Smooth muscle cell (in vitro differentiated cells): ENCODE measurements around the gene CLEC16A. TPM values are rescaled to one million over a fixed set of nuclear protein-coding genes. Genes with fewer than 3 reads are reported as not detected.

Source experiments
- DNase-seq: peaks from one replicate; lab custom pipeline; 2025; ENCODE audit not compliant: unreplicated experiment; lab: John Stamatoyannopoulos, UW
- H2AFZ ChIP-seq: fragments of 200-600 bp; sonication (generic); 2 replicates; pipeline ENCODE4 v1.6.0; 2016; ENCODE audit warnings: antibody characterized with exemption, low read depth, mild to moderate bottlenecking
- H3F3A ChIP-seq: fragments of 200-600 bp; sonication (generic); 2 replicates; pipeline ENCODE4 v1.6.0; 2017; ENCODE audit warnings: antibody characterized with exemption, low read depth
- H3K27ac ChIP-seq: fragments of 200-600 bp; sonication (generic); 2 replicates; pipeline ENCODE4 v1.5.1; 2016; ENCODE audit warnings: low read depth, mild to moderate bottlenecking
- H3K27me3 ChIP-seq: fragments of 200-600 bp; sonication (generic); 2 replicates; pipeline ENCODE4 v1.6.1; 2016; ENCODE audit warnings: low read depth, mild to moderate bottlenecking
- H3K36me3 ChIP-seq: fragments of 200-600 bp; sonication (generic); 2 replicates; pipeline ENCODE4 v1.5.1; 2016; ENCODE audit warnings: low read depth
- H3K4me1 ChIP-seq: fragments of 200-600 bp; sonication (generic); 2 replicates; pipeline ENCODE4 v1.5.1; 2016; ENCODE audit warnings: low read depth
- H3K4me2 ChIP-seq: fragments of 200-600 bp; sonication (generic); 2 replicates; pipeline ENCODE4 v1.6.0; 2016; ENCODE audit warnings: mild to moderate bottlenecking
- H3K4me3 ChIP-seq: fragments of 200-600 bp; sonication (generic); 2 replicates; pipeline ENCODE4 v1.5.1; 2016; ENCODE audit warnings: mild to moderate bottlenecking
- H3K79me2 ChIP-seq: fragments of 200-600 bp; sonication (generic); 2 replicates; pipeline ENCODE4 v1.6.0; 2016; ENCODE audit warnings: low read depth, mild to moderate bottlenecking
- H3K9ac ChIP-seq: fragments of 200-600 bp; sonication (generic); 2 replicates; pipeline ENCODE4 v1.6.0; 2016; ENCODE audit warnings: low read depth
- H3K9me3 ChIP-seq: fragments of 200-600 bp; sonication (generic); replicated peaks from 2 replicates; pipeline ENCODE4 v1.5.1; 2016; ENCODE audit warnings: low read depth
- H4K20me1 ChIP-seq: fragments of 200-600 bp; sonication (generic); 2 replicates; pipeline ENCODE4 v1.6.0; 2016; ENCODE audit warnings: low read depth
- CTCF ChIP-seq: fragments of 200-600 bp; sonication (generic); IDR thresholded peaks from 2 replicates; pipeline ENCODE4 v1.5.1; 2017; ENCODE audit warnings: borderline replicate concordance, mild to moderate bottlenecking, antibody characterized with exemption; ENCODE audit not compliant: insufficient read depth, poor library complexity, severe bottlenecking
- WGBS: methylation state at CpG from one replicate; pipeline ENCODE4 v1.1.7; 2016; ENCODE audit warnings: low lambda C conversion rate; 5-methylcytosine and 5-hydroxymethylcytosine counted together
- polyA plus RNA-seq: library from polyadenylated mRNA; unstranded; fragments of >200 nt; fragmentation: Nextera tagmentation; extraction: Ambion mirVana; gene quantifications from 2 replicates; pipeline ENCODE4 v1.2.1, GENCODE V29; 2016
- total RNA-seq: library from RNA; depleted of rRNA; stranded (reverse); fragments of >200 nt; gene quantifications from 2 replicates; pipeline ENCODE4 v1.2.3, GENCODE V29; 2014

Gene CLEC16A
- total and polyA plus RNA-seq, 2 experiments from 2014 or later, result 12.6 to 16.2 TPM

DNA sequence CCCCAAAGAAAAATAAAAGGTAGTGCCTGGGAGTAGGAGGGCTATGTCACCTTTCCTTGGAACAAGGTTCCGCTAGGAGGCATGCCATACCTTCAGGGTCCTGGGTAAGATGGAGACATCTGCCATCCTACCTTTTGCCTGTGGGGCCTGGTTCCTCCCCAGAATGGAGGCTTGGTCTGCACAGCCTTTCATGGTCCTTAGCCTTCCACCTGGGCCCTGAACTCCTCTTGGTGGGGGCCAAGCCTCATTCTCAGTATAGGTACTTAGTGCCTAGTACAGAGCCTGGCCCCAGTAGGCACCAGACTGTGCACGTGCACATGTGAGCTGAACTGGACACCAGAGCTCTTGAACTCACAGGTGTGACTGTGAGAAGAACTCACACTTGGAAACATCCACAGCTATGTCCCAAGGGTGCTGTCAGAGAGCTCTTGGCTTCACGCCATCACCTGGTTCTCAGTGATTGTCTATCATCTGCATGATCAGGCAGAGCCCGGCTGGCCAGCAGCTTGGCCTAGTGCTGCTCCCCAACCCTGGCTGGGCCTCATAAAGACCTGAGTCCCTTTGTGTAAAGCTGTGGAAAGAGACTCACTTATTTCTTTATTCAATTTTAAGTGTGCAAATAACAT is 168.5 kb downstream of the CLEC16A start:
- WGBS, result 90% methylated on average over 4 of the region's 4 CpGs

DNA sequence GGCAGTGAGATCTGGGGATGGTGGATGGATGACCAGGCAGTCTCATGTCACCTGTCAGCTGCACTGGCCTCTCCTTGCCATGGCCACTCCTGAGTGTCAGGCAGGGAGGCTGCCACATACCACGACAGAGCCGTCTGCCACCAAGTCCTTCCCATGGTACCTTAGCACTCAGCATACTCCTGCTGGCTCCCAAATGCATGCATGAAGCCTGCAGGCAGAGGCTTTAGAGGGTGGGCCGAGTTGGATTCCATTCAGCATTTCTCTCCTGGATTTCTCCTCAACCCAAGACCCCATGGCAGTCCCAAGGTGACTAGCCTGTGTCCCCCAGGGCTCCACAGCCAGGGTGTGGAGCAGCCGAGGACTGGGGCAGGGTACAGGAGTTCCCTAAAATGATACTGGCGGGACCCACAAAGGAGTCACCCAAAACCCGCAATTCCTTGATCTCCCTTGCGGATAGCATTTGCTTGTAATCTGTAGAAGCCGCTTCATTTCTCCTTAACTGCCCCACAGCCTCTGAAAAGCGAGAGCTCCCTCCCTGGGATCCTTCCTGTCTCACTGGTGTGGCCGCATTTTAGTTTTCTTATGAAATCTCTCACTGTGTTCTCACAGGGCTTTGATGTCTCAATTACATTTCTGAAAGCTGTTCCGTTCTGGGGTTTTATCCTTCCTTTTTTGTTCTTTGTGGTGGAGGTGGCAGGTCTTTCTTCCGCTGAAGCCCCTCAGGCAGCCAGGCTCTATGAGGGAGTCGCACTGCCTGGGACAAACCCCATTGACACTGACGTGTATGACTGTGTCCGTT is 170.2 kb downstream of the CLEC16A start:
- Histone ChIP-seq H3K27me3 (no peaks in the 10 kb centered on the region), H3K36me3 (no peaks in the 10 kb centered on the region), H3K9ac (no peak overlapping the region), H3F3A (peaks cover 4% of the 10 kb centered on the region), H2AFZ (no peak overlapping the region), H3K27ac (no peak overlapping the region), H3K79me2 (no peaks in the 10 kb centered on the region), H3K4me2 (no peak overlapping the region), H3K4me3 (no peak overlapping the region), H3K4me1 (no peaks in the 10 kb centered on the region), H3K9me3 (peaks cover 4% of the 10 kb centered on the region), H4K20me1 (no peaks in the 10 kb centered on the region)
- WGBS, result 77% methylated on average over 15 of the region's 15 CpGs
- no peak for TF ChIP-seq CTCF
- DNase-seq, result no peak

More for the DNA sequence above, 168.5 kb downstream of the CLEC16A start:
- peaks cover 4% of the 10 kb centered on the region for H3F3A ChIP-seq
- no peak overlapping the region for H3K27ac ChIP-seq
- peaks cover 4% of the 10 kb centered on the region for H3K9me3 ChIP-seq
- no peak overlapping the region for H3K4me2 ChIP-seq
- no peaks in the 10 kb centered on the region for H3K4me1 ChIP-seq
- TF ChIP-seq CTCF, result no peak
- no peak overlapping the region for H3K4me3 ChIP-seq
- no peak overlapping the region for H3K9ac ChIP-seq
- no peak for DNase-seq
- H2AFZ ChIP-seq, result no peak overlapping the region
- H3K27me3 ChIP-seq, result no peaks in the 10 kb centered on the region
- no peaks in the 10 kb centered on the region for H3K79me2 ChIP-seq
- no peaks in the 10 kb centered on the region for H3K36me3 ChIP-seq
- no peaks in the 10 kb centered on the region for H4K20me1 ChIP-seq

DNA sequence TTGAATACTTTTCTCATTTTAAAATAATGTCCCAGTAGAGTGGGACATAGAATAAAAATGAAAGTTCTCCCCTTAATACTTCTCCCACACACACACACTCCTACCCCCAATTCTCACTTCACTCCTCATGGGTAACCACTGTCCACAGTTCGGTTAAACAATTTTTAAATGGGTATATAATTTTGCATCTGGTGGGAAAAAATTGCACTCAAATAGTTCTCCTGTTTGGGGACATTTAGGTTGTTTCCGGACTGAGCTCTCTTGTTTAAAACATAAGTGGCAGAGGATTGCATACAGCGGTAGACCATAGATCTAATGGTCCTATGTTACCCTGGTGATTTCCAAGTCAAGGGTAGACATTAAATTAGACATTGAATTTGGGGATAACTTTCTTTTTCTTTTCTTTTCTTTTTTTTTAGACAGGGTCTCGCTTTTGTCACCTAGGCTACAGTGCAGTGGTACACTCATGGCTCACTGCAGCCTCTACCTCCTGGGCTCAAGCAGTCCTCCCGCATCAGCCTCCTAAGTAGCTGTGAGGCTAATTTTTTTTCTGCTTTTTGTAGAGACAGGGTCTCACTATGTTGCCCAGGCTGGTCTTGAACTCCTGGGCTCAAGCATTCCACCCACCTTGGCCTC is 173.3 kb downstream of the CLEC16A start:
- no peak overlapping the region for H3K9ac ChIP-seq
- WGBS, result 75% methylated on average over 5 of the region's 5 CpGs
- no peaks in the 10 kb centered on the region for H3K36me3 ChIP-seq
- no peaks in the 10 kb centered on the region for H3K79me2 ChIP-seq
- H2AFZ ChIP-seq, result no peak overlapping the region
- H3K4me2 ChIP-seq, result no peak overlapping the region
- H3K9me3 ChIP-seq, result no peaks in the 10 kb centered on the region
- peaks cover 3% of the 10 kb centered on the region for H4K20me1 ChIP-seq
- H3K4me1 ChIP-seq, result no peaks in the 10 kb centered on the region
- no peak overlapping the region for H3K4me3 ChIP-seq
- no peak for DNase-seq
- no peak for TF ChIP-seq CTCF
- no peaks in the 10 kb centered on the region for H3K27me3 ChIP-seq
- H3K27ac ChIP-seq, result no peak overlapping the region
- H3F3A ChIP-seq, result peaks cover 12% of the 10 kb centered on the region
